Amniotic stem cell (primary cell): ENCODE measurements around the gene PCBD1.

Source experiments
- DNase-seq: peaks from one replicate; lab custom pipeline; 2025; lab: John Stamatoyannopoulos, UW

The PCBD1 gene

GRCh38 chr10:70917226-70917625 is 28.9 kb upstream of the PCBD1 start:
- no peak for DNase-seq

GRCh38 chr10:70916241-70916640 is 27.9 kb upstream of the PCBD1 start:
- DNase-seq = no peak

- DNase-seq = no peak
These were observed 27.4 kb upstream of the PCBD1 start for GRCh38 chr10:70915806-70916205.

- DNase-seq = no peak
These were observed 26.8 kb upstream of the PCBD1 start for GRCh38 chr10:70915206-70915605.

- DNase-seq = no peak
These were observed 26.0 kb upstream of the PCBD1 start for GRCh38 chr10:70914316-70914864.

DNA sequence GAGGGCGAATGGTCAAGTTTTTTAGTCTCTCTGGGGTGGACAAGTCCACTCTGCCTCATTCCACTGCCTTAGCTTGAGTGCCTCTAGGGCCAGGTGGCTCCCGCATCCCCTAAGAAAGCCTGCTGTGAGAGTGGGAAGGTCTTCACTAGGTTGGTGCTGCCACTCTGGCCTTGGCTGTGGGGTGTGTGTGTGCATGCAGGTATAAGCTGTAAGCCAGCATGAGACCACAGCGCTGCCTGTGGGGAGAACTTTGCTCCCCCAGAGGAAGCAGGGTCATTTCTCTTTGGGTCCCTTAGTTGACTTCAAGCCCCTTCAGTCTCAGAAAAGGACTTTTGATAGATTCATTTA is 25.5 kb upstream of the PCBD1 start:
- no peak for DNase-seq

DNA sequence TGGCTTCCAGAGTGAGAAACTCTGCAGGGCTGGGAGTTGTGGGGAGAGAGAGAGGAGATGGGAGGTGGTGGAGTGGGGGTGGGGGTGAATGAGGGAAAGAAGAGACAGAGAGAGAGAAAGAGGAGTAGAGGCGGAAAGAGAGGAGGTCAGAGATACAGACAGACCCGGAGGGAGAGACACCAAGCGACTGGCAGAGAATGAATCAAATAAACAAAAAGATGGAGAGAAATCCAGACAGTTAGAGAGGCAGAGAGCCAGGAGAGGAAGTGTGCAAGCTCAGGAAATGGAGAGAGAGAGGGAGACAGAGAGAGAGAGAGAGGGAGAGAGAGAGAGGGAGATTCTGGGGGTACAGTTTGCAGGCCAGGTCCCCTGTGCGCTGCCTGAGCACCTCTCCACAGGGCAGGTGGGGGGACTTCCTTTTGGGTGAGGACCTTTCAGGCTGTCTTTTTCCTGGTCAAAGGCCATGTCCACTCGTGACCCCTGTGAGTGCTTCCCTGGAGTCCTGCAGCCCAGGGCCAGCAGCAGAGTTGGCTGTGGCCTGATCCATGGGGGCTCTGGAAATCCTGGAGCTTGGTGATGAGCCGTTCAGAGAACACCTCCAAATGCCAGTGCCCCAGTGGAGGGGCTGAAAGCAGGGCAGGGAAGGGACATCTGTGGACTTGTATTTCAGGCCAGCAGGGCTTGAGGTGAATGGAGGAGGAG is 25.0 kb upstream of the PCBD1 start:
- no peak for DNase-seq

GRCh38 chr10:70912556-70912955 is 24.2 kb upstream of the PCBD1 start:
- no peak for DNase-seq

DNA sequence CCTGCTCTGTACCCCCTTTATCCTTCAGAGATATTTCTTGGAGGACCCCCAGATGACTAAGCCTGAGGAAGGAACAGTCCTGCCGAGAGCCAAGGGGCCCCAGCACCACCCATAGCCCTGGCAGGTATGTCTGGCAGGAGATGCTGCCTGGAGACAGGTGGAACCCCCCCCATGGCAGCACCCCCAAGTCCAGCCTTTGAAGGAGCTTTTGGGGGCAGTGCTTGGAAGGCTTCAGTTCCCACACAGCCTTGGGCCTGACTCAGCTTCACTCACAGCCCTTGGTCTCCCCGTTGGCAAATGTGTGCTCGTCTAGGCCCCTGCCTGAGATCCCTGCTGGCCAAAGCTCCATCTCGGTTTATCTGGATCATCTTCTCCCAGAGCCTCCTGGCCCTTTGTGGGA is 23.0 kb upstream of the PCBD1 start:
- no peak for DNase-seq

GRCh38 chr10:70910486-70911341 is 22.3 kb upstream of the PCBD1 start:
- no peak for DNase-seq

- no peak for DNase-seq
These were observed 21.1 kb upstream of the PCBD1 start for GRCh38 chr10:70909326-70909935.

DNA sequence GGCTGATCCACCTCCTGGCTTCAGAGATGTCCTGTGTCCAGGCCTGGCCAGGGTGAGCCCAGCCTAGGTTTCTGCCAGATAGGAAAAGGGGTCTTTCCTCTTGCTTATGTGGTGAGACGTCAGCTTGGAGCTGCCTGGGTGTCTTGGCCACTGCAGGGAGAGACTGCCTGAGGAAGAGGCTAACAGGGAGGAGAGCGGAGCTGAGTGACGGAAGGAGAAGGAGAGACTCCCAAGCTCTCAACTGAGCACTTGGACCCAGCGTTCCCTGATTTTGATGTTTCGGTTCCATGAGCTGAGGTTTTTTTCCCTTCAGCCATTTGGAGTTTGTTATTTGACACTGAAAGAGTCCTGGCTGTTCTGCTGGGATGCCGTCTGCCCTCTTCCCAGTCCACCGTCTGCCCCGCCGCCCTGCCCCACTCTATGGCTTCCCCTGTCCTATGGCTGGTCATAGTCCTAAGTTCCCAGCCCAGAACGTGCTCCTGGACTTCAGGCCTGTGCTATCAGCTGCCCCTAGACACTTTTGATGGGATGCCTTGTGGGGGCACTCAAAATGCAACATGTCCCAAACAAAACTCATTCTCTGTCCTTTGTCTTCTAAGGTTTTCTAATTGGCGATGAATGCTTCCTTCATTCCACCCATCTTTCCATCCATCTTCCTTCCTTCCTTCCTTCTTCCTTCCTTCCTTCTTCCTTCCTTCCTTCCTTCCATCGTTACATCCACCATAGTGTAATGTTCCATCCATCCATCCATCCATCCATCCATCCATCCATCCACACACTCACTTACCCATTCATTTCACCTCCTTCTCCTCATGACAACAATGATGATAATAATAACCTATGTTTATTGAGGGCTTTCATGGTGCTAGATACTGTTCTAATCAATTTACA is 20.3 kb upstream of the PCBD1 start:
- DNase-seq = no peak

- DNase-seq = no peak
These were observed 19.5 kb upstream of the PCBD1 start for GRCh38 chr10:70907637-70908405.

GRCh38 chr10:70906953-70907636 is 18.7 kb upstream of the PCBD1 start:
- DNase-seq = no peak

GRCh38 chr10:70906031-70906783 is 17.8 kb upstream of the PCBD1 start:
- DNase-seq = no peak

- no peak for DNase-seq
These were observed 17.0 kb upstream of the PCBD1 start for GRCh38 chr10:70905071-70906021.

DNA sequence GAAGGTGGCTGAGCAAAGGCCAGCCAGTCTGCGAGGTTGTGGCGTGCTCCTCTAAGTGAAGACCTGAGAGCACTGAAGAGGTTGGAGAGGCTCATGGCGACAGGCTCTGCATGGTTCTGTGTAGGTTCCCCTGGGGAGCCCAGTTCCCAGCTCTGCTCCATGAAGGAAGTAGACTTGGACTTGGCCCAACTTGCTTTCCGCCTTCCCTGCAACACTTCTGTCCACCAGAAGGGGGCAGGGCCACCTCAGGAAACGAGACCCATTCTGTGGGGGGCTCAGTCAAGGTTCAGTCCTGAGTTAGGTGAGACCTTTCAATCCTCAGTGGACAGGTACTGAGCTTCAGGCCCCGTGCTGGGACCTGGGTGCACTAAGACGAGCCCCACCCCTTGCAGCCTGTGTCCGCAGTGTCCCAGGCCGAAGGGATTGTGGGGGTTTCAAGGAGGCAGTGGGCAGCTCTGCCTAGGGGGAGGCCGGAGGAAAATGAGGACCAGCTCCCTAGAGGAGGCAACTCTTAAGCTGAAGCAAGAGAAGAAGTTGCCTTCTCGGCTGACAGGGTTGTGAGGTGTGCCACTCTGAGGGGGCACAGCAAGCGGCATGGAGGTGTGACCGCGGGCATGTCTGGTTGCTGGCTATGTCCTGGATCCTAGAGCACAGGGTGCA is 15.0 kb upstream of the PCBD1 start:
- DNase-seq = no peak

DNA sequence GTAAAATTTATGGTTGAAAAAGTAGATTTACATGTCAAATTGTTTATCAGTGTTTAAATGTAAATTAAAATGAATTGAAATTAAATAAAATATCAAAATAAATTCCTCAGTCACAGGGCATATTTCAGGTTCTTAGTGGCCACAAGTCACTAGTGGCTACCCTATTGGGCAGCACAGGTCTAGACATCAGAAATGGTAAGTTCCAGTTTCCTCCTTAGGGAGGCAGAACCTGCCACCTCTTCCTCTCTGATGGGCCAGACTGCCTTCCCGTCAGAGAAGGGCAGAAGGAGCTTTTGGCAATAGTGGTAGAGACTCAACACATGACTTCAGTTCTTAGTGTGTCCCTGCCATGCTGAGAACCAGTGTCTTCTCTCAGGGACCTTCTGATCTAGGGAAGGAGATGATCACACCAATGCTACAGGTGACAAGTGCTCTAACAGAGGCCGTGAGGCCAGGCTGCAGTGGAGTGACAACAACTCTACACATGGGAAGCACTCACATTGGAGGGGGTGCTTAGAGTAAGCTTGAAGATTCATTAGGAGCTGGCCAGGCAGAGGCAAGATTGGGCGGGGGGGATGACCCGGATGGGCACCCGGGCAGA is 14.4 kb upstream of the PCBD1 start:
- no peak for DNase-seq
